ENCODE data around the gene RAET1E.

DNA sequence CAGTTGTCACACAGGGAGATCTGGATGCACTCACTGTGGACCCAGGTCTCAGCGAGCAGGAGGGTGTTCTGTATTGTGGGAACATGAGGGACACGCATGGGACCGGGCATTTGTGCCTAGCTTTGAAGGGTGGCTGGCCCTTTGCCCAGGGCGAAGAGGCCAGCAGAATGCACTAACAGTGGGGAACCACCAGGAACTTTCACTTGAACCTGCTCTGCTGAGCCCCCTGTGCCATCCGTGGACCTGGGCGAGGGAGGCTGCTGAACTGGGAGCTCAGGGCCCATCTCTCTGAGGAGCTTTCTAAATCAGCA is 42.7 kb upstream of the RAET1E start:
- no peak for TF ChIP-seq POLR2AphosphoS5 (IDR thresholded peaks at IDR 0.05)
- no peak for TF ChIP-seq CTCF (IDR thresholded peaks at IDR 0.05)
